Mucosa of stomach (tissue), 1 donor: ENCODE data around the gene UQCC5.
A peak's percentile ranks its signal among the peaks of the same experiment; 100 is the strongest.

Experiments
- H3K27me3 ChIP-seq: one replicate; pipeline ENCODE4 v1.7.0; 2013; ENCODE audit warnings: mild to moderate bottlenecking, low read length; ENCODE audit not compliant: control insufficient read depth, insufficient read depth
- H3K36me3 ChIP-seq: one replicate; pipeline ENCODE4 v1.7.0; 2013; ENCODE audit warnings: low read length; ENCODE audit not compliant: control insufficient read depth, insufficient read depth
- H3K4me1 ChIP-seq: one replicate; pipeline ENCODE4 v1.7.0; 2013; ENCODE audit warnings: mild to moderate bottlenecking, low read length; ENCODE audit not compliant: control insufficient read depth, insufficient read depth
- H3K4me3 ChIP-seq: one replicate; pipeline ENCODE4 v1.7.0; 2013; ENCODE audit warnings: low read length
- H3K9ac ChIP-seq: one replicate; pipeline ENCODE4 v1.7.0; 2013; ENCODE audit warnings: mild to moderate bottlenecking, low read length, moderate library complexity
- H3K9me3 ChIP-seq: one replicate; pipeline ENCODE4 v1.7.0; 2013; ENCODE audit warnings: mild to moderate bottlenecking, low read length, moderate library complexity; ENCODE audit not compliant: control insufficient read depth
- donor health status: Pancreatic carcinoma.

Gene UQCC5

DNA sequence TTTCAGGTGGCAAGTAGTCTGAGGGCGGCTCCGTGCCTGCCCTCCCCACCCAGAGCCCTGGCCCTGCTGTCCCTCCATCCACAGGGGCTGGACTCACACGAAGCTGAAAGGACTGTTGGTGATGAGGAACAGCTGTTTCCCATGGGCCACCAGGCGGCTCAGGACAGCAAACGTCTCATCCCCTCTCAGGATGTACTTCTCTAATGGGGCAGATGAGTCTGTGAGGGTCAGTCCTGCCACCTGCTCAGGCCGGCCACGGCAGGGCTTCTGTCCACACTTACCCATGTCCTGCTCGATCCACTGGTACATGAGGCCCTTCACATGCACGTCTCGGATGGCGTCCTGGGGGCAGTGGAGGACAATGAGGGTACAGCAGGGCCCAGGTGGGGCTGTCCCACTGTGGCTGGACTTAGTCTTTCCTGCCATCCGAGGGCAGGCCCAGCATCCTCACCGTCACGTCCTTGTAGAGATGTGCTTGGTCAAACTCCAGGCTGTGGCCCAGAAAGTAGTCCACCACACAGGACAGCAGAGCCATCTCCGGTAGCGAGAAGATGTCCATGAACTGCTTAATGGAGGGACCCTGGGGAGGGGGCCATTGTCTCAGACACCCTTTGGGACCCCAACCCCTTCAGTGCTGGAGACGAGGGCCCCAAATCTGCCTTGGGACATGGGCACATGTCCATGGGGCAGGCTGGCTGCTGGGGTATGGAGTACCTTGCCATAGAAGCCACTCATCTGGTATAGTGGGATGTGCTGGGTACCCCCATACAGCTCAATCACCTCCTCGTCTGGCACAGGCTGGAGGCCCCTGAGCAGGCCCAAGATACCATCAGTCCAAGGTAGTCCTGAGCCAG, 8.4 kb upstream of the UQCC5 start:
- no peaks in the 10 kb centered on the region for H3K36me3 ChIP-seq
- H3K9ac ChIP-seq = no peak overlapping the region
- H3K4me1 ChIP-seq = peaks cover 8% of the 10 kb centered on the region
- no peaks in the 10 kb centered on the region for H3K27me3 ChIP-seq
- no peak overlapping the region for H3K4me3 ChIP-seq
- H3K9me3 ChIP-seq = no peaks in the 10 kb centered on the region

GRCh38 chr3:52528586-52529375, 7.6 kb upstream of the UQCC5 start:
- no peak overlapping the region for H3K4me3 ChIP-seq
- peaks cover 9% of the 10 kb centered on the region for H3K4me1 ChIP-seq
- H3K27me3 ChIP-seq = no peaks in the 10 kb centered on the region
- no peak overlapping the region for H3K9ac ChIP-seq
- H3K9me3 ChIP-seq = no peaks in the 10 kb centered on the region
- no peaks in the 10 kb centered on the region for H3K36me3 ChIP-seq

DNA sequence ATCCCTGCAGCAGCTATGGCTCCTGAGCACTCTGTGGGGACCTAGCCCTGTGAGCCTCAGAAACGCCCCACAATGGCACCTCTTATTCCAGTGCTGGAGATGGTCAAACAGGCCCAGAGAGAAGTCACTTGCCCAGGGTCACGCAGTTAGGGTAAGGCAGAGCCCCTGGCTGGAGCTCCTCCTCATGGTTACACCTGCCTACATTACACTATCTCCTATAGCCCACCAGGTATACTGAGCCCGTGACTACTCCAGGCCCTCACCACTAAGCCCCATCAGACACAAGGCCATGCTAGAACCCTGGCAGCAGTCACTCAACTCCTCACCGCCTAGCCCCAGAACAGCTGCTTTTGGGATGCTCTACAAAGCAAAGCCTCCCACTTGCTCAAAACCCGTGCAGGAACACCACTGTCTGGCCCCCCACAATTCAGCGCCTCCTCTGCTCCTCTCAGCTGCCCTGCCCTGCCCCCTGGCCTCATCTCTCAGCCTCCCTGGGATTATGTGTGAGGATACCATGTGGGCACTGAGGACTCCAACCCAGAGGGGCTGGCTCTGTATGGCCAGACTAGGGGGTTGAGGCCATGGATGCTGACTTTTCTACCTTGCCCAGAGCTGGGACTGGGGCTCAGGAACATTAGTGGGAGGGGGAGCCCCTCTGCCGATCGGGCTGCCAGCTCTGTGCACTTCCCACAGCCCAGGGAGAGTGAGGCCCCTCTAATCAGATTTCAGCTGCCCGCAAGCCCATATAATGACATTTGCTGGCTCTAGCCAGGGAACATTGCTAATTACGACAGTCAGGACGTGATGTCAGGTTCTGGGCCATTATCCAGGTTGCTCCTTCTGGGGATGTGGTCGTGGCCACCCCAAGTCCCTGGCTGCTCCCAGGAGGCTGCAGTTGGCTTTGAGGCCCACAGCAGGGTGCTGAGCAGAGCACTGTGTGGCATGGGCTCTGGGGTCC, 6.8 kb upstream of the UQCC5 start:
- Histone ChIP-seq H3K4me3 (no peak overlapping the region), H3K4me1 (peaks cover 15% of the 10 kb centered on the region), H3K27me3 (no peaks in the 10 kb centered on the region), H3K36me3 (no peaks in the 10 kb centered on the region), H3K9me3 (no peaks in the 10 kb centered on the region), H3K9ac (no peak overlapping the region)

DNA sequence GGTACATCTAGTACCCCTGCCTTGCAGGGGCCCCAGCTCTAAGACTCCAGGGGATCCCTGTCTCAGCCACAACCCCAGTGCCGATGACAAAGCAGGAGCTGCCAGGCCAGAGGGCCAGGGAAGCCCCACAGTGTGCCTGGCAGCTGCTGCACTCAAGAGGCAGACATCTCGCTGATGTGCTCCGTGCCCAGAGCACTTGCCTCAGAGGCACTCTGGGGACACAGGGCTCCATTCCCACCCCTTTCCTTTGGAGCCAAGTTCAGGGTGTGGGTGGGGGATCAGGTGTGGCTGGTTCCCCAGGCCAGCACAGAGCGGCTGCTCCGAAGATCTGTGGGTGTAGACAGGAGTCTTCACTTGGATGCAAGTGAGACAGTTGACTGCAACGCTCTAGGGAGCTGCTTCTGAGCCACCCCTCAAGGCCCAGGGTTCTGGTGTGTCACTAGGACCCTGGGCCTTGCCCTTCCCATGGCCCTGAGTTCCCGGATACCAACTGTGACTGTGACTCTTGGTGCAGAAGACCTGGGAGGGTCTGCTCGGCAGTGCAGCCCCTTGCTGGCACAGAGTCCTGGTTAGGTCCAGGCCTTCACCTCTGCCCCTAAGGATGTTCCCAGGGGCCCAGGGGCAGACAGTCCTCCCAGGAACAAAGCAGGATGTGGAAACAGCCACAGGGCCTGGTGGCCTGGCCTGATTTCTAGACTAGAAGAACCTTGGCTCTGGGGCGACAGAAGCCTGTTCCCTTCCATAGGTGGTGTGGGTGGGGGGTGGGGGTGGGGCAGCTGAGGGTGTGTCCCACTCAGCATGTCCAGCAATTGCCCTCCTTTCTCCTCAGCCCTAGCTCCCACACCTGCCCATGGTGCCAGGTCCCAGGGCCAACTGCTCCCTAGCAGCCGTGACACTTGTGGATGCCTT, 5.2 kb upstream of the UQCC5 start:
- Histone ChIP-seq H3K4me3 (no peak overlapping the region), H3K27me3 (no peaks in the 10 kb centered on the region), H3K4me1 (peaks cover 20% of the 10 kb centered on the region), H3K9ac (no peak overlapping the region), H3K36me3 (no peaks in the 10 kb centered on the region), H3K9me3 (no peaks in the 10 kb centered on the region)

DNA sequence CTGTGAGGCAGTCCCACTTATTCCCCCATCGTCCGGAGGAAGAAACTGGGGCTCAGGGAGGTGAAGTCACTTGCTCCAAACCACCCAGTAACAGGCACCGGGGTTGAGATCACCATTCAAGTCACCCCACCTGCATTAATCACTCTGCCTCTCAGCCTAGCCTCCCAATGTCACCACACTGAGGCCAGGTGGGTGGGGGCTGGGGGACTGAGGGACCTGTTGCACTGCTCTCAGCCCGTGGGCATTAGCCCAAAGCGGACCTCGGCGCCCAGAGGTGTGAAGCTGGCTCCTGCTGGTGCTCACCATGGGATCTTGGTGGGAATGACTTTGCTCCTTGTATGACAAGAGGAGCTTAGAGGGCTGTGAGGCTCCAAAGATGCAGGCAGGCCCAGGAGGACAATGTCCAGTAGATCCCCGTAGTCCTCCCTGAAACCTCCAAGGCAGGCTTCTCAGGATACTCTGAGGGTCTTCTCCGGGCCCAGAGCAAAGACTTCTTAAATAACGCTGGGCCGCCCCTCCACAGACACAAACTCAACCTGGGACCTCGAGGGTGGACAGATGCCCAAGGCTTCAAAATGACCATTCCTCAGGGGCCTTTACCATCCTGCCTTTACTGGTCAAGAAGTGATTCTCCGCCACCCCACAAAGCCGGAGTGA, 4.4 kb upstream of the UQCC5 start:
- H3K36me3 ChIP-seq = no peaks in the 10 kb centered on the region
- no peak overlapping the region for H3K4me3 ChIP-seq
- peaks cover 21% of the 10 kb centered on the region for H3K4me1 ChIP-seq
- no peaks in the 10 kb centered on the region for H3K27me3 ChIP-seq
- H3K9ac ChIP-seq = no peak overlapping the region
- H3K9me3 ChIP-seq = no peaks in the 10 kb centered on the region

DNA sequence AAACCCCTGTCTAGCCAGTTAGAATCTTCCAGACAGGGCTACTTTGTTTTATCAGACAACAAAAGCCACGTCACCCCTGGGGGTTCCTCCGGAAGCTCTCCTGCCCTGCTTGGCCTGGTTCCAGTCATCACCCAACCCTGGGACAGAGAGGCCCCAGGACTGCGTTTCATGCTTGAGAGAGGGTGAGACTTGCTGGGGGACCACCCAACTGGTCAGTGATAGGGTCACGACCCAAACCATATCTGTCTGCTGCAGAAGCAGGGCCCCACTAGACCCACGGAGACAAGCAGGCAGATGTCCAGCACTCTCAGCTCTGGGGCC, 3.9 kb upstream of the UQCC5 start:
- Histone ChIP-seq H3K27me3 (no peaks in the 10 kb centered on the region), H3K36me3 (no peaks in the 10 kb centered on the region), H3K9me3 (no peaks in the 10 kb centered on the region), H3K4me3 (no peak overlapping the region), H3K4me1 (peaks cover 26% of the 10 kb centered on the region), H3K9ac (peak overlapping the region; percentile 29)

DNA sequence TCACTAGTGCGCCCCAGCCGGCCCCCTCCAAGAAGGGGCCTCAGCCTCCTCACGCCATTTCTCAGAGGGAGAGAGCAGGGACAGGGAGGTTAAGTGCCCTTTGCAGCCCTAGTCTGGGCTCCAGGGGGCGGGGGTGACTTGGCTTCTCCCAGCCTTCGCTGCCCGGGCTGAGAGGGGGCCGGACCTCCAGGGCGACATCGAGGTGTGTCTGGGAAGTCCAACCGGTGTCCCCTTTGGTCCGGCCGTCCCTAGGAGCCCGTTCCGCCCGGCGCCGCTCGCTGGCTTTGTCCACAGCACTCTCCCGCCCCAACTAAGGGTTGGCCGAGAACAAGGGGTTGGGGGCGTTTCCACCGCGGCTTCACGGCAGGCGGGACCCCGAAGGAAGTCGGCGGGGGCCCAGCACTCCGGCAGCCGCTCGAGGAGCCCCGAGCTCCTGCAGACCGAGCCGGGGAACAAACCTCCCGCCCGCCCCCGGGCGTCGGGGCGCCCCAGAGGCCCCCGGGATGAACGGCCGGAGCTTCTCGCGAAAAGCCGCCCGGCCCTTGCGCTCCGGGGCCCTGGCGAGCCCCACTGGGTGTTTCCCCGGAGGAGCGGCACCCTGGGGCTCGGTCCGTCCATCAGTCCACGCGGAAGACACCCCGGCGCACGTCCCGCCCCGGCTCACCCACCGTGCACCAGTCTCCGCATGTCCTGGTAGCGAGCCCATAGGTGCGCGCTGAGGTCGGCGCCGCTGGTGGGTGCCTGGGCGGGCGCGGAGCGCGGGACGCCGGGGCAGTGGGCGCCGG, 3.4 kb upstream of the UQCC5 start:
- Histone ChIP-seq H3K36me3 (no peaks in the 10 kb centered on the region), H3K4me1 (peaks cover 31% of the 10 kb centered on the region), H3K9me3 (no peaks in the 10 kb centered on the region), H3K27me3 (no peaks in the 10 kb centered on the region), H3K4me3 (no peak overlapping the region), H3K9ac (peak overlapping the region; percentile 29)

DNA sequence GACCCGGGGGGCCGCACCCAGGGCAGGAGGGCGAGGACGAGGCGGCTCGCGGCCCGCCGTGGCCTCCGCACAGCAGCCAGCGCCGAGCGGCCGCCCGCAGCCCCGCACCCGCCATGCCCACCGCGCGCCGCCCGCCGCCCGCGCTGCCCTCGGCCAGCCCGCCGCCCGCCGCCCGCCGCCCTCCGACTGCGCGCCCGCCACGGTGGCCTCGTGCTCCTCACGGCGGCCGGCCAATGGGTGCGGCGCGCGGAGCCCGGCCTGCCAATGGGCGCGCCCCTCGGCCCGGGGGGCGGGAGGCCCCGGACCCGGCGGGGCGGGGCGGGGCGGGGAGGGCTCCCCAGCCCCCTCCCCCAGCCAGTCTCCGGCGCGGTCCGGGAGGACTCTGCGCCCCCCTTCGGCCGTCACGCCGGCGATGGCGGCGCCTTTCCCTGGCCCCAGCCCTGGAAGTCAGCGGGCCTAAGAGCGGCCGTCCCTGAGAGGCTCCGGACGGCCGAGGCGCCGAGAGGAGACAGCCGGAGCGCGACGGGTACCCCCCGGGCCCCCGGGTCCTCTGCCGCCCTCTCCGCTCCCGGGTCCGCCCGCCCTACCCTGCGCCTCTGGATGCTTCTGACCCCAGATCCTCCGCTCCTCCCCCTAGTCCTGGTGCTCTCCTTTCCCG, 2.7 kb upstream of the UQCC5 start, which contains the start of gene NT5DC2:
TSS of gene NT5DC2 (minus strand) at position 235 of the 658 bp plus-strand sequence. CDS start at position 115, 120 bp downstream.
- H3K9me3 ChIP-seq = no peaks in the 10 kb centered on the region
- no peaks in the 10 kb centered on the region for H3K36me3 ChIP-seq
- H3K4me1 ChIP-seq = peaks cover 35% of the 10 kb centered on the region
- H3K27me3 ChIP-seq = no peaks in the 10 kb centered on the region
- H3K9ac ChIP-seq = peak within 1 kb of the TSS; percentile 43
- no peak within 1 kb of the TSS for H3K4me3 ChIP-seq

- H3K4me1 ChIP-seq = peaks cover 40% of the 10 kb centered on the region
- peak overlapping the region; percentile 43 for H3K9ac ChIP-seq
- H3K9me3 ChIP-seq = no peaks in the 10 kb centered on the region
- no peak overlapping the region for H3K4me3 ChIP-seq
- H3K27me3 ChIP-seq = no peaks in the 10 kb centered on the region
- H3K36me3 ChIP-seq = no peaks in the 10 kb centered on the region
Observed at GRCh38 chr3:52534281-52535183, 1.9 kb upstream of the UQCC5 start.
